HEK293 (cell line): ENCODE data around the gene RSPRY1.
A peak's percentile ranks its signal among the peaks of the same experiment; 100 is the strongest.

Experiments used
- CTCF ChIA-PET: fragments of 350-600 bp; formaldehyde crosslinking; extraction: SDS; loops from one replicate; lab custom pipeline; 2021; ENCODE audit warnings: antibody characterized with exemption; lab: Yijun Ruan, JAX
- POLR2A ChIA-PET: fragments of 300-600 bp; formaldehyde crosslinking; extraction: SDS; loops from one replicate; lab custom pipeline; 2020; ENCODE audit warnings: antibody characterized with exemption, inconsistent platforms; lab: Yijun Ruan, JAX
- H3K27ac ChIP-seq: fragments of 200-500 bp; sonication (Bioruptor generic); 2 replicates; pipeline ENCODE4 v1.5.1; 2014; ENCODE audit warnings: low read depth, low read length, control low read depth, inconsistent platforms; ENCODE audit errors: extremely low read depth
- H3K36me3 ChIP-seq, 2 experiments: fragments of 200-500 bp in 1 of 2; sonication (Bioruptor generic) in 1 of 2; 1 replicate in 1 of 2; 2 replicates in 1 of 2; pipeline ENCODE4 v1.5.1; 2014 to 2017; ENCODE audit warnings: inconsistent platforms in 2 of 2, low read length in 2 of 2; ENCODE audit not compliant: control insufficient read depth in 2 of 2, insufficient read depth in 1 of 2
- H3K4me1 ChIP-seq: fragments of 200-500 bp; sonication (Bioruptor generic); 2 replicates; pipeline ENCODE4 v1.5.1; 2014; ENCODE audit warnings: mild to moderate bottlenecking, low read length, inconsistent platforms; ENCODE audit not compliant: control insufficient read depth, insufficient read depth
- H3K4me3 ChIP-seq: 2 replicates; pipeline ENCODE4 v1.5.1; 2011; ENCODE audit warnings: low read depth, mild to moderate bottlenecking, control low read depth, low read length, moderate library complexity
- H3K9me3 ChIP-seq: fragments of 200-500 bp; sonication (Bioruptor generic); 2 replicates; pipeline ENCODE4 v1.5.1; 2014; ENCODE audit warnings: low read depth, low read length, inconsistent platforms; ENCODE audit not compliant: control insufficient read depth, insufficient read depth
- IKZF3 ChIP-seq: fragments of 450-650 bp; IDR thresholded peaks from 2 replicates; pipeline ENCODE4 v1.5.0; 2018; ENCODE audit warnings: missing biosample characterization, mild to moderate bottlenecking, missing genetic modification characterization, moderate library complexity
- MYNN ChIP-seq: fragments of 450-650 bp; formaldehyde crosslinking; IDR thresholded peaks from 2 replicates; pipeline ENCODE4 v1.5.1; 2016; ENCODE audit warnings: missing biosample characterization, missing genetic modification characterization, borderline replicate concordance
- ZNF112 ChIP-seq: fragments of 450-650 bp; formaldehyde crosslinking; IDR thresholded peaks from 2 replicates; pipeline ENCODE4 v1.5.0; 2017; ENCODE audit warnings: missing biosample characterization, missing genetic modification characterization
- ZNF121 ChIP-seq: fragments of 450-650 bp; formaldehyde crosslinking; IDR thresholded peaks from 2 replicates; pipeline ENCODE4 v1.5.1; 2016; ENCODE audit warnings: missing biosample characterization, missing genetic modification characterization
- ZNF146 ChIP-seq: fragments of 450-650 bp; formaldehyde crosslinking; IDR thresholded peaks from 2 replicates; pipeline ENCODE4 v1.5.1; 2016; ENCODE audit warnings: missing biosample characterization, missing genetic modification characterization
- ZNF155 ChIP-seq: fragments of 450-650 bp; formaldehyde crosslinking; IDR thresholded peaks from 2 replicates; pipeline ENCODE4 v1.5.1; 2016; ENCODE audit warnings: missing biosample characterization, missing genetic modification characterization
- ZNF157 ChIP-seq: fragments of 450-650 bp; formaldehyde crosslinking; IDR thresholded peaks from 2 replicates; pipeline ENCODE4 v1.5.1; 2016; ENCODE audit warnings: missing biosample characterization, missing genetic modification characterization
- ZNF184 ChIP-seq: fragments of 450-650 bp; IDR thresholded peaks from 2 replicates; pipeline ENCODE4 v1.5.1; 2018; ENCODE audit warnings: missing biosample characterization, mild to moderate bottlenecking, missing genetic modification characterization
- ZNF341 ChIP-seq: fragments of 450-650 bp; formaldehyde crosslinking; IDR thresholded peaks from 2 replicates; pipeline ENCODE4; 2016; ENCODE audit warnings: low read depth, missing biosample characterization, missing genetic modification characterization
- ZNF561 ChIP-seq: fragments of 450-650 bp; IDR thresholded peaks from 2 replicates; pipeline ENCODE4 v1.5.1; 2018; ENCODE audit warnings: missing biosample characterization, missing genetic modification characterization, borderline replicate concordance
- ZNF664 ChIP-seq: fragments of 450-650 bp; formaldehyde crosslinking; IDR thresholded peaks from 2 replicates; pipeline ENCODE4 v1.5.1; 2016; ENCODE audit warnings: missing biosample characterization, missing genetic modification characterization
- ZNF777 ChIP-seq: fragments of 450-650 bp; formaldehyde crosslinking; IDR thresholded peaks from 2 replicates; pipeline ENCODE4 v1.5.1; 2017; ENCODE audit warnings: missing biosample characterization, missing genetic modification characterization, borderline replicate concordance
- ZNF785 ChIP-seq: fragments of 450-650 bp; formaldehyde crosslinking; IDR thresholded peaks from 2 replicates; pipeline ENCODE4 v1.5.1; 2016; ENCODE audit warnings: missing biosample characterization, missing genetic modification characterization
- TF ChIP-seq, protein P1 (sequence below): fragments of 450-650 bp; formaldehyde crosslinking; IDR thresholded peaks from 2 replicates; pipeline ENCODE4; 2016; ENCODE audit warnings: missing biosample characterization, missing genetic modification characterization
- TF ChIP-seq, protein P2 (sequence below): fragments of 450-650 bp; formaldehyde crosslinking; IDR thresholded peaks from 2 replicates; pipeline ENCODE4 v1.5.1; 2016; ENCODE audit warnings: missing biosample characterization, missing genetic modification characterization

Gene RSPRY1

DNA sequence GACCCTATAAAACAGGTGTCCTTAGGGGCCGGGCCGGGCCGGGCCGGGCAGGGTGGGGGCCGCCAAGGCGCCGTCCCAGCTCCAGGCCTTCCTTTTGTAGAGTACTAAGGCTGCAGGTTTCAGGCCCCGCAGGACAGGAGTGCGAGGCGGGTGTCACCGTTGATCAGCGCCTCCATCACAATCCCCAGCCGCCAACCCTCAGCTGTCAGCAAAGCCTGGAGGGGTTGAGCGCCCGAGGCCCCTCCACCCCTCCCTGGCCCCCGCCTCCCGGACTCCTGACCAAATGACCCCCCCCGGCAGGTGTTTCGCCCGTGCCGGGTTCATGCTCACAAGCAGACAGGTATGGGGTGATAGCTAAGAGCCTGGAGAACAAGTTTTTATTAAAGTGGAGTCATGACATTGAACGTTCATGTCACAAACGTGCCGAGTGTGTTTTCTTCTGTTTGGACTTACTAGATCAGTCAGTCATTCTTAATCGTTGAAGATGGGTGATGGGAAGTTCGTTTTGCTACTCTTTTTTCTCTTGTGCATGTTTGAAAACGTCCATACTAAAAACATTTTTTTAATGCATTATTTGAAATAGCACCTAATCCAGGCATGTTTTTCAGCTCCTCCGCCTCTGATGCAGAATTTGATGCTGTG is 59.5 kb downstream of the RSPRY1 start (continued):
- TF ChIP-seq ZNF112 (tag by site-specific recombination) = no peak
- peak; percentile 22; the same call in 1 of the 2 replicates for TF ChIP-seq ZNF561 (tag by site-specific recombination)
- TF ChIP-seq ZNF777 (tag by site-specific recombination) = no peak
- TF ChIP-seq, protein P1, sequence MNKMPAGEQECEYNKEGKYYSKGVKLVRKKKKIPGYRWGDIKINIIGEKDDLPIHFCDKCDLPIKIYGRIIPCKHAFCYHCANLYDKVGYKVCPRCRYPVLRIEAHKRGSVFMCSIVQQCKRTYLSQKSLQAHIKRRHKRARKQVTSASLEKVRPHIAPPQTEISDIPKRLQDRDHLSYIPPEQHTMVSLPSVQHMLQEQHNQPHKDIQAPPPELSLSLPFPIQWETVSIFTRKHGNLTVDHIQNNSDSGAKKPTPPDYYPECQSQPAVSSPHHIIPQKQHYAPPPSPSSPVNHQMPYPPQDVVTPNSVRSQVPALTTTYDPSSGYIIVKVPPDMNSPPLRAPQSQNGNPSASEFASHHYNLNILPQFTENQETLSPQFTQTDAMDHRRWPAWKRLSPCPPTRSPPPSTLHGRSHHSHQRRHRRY (tag by site-specific recombination) = no peak

DNA sequence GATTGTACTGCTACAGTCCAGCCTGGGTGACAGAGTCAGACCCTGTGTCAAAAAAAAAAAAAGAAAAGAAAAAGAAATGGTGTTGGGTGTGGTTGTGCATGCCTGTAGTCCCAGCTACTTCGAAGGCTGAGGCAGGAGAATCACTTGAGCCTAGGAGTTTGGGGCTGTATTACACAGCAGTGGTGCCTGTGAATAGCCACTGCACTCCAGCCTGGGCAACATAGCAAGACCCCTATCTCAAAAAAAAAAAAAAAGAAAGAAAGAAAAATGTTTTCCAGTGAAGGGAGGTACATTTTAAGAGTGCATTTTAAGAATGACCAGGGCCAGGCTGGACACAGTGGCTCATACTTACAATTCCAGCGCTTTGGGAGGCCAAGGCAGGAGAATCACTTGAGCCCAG is 65.2 kb downstream of the RSPRY1 start:
- TF ChIP-seq ZNF121 (tag by site-specific recombination) (0 out of 2 replicates have a peak, but pooled peaks have one; percentile 35), MYNN (tag by site-specific recombination) (no peak), IKZF3 (tag by site-specific recombination) (no peak), ZNF561 (tag by site-specific recombination) (no peak), ZNF157 (tag by site-specific recombination) (no peak)
- TF ChIP-seq, protein P2, sequence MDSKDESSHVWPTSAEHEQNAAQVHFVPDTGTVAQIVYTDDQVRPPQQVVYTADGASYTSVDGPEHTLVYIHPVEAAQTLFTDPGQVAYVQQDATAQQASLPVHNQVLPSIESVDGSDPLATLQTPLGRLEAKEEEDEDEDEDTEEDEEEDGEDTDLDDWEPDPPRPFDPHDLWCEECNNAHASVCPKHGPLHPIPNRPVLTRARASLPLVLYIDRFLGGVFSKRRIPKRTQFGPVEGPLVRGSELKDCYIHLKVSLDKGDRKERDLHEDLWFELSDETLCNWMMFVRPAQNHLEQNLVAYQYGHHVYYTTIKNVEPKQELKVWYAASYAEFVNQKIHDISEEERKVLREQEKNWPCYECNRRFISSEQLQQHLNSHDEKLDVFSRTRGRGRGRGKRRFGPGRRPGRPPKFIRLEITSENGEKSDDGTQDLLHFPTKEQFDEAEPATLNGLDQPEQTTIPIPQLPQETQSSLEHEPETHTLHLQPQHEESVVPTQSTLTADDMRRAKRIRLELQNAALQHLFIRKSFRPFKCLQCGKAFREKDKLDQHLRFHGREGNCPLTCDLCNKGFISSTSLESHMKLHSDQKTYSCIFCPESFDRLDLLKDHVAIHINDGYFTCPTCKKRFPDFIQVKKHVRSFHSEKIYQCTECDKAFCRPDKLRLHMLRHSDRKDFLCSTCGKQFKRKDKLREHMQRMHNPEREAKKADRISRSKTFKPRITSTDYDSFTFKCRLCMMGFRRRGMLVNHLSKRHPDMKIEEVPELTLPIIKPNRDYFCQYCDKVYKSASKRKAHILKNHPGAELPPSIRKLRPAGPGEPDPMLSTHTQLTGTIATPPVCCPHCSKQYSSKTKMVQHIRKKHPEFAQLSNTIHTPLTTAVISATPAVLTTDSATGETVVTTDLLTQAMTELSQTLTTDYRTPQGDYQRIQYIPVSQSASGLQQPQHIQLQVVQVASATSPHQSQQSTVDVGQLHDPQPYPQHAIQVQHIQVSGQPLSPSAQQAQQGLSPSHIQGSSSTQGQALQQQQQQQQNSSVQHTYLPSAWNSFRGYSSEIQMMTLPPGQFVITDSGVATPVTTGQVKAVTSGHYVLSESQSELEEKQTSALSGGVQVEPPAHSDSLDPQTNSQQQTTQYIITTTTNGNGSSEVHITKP = no peak
- Histone ChIP-seq H3K27ac (no peak overlapping the region), H3K4me1 (no peaks in the 10 kb centered on the region), H3K36me3 (peaks cover 36 to 81% of the 10 kb centered on the region in 2 experiments), H3K4me3 (no peak overlapping the region), H3K9me3 (no peaks in the 10 kb centered on the region)
- ChIA-PET CTCF (interaction anchor here (0.5 kb wide), 1 partner anchor 67 kb away, joined by 4 read pairs; no protein-coding TSS in a partner anchor), POLR2A (interaction anchor here (0.8 to 1.3 kb wide), 2 partner anchors 12 to 14 kb away, joined by 3 to 4 read pairs; no protein-coding TSS in a partner anchor)

- Histone ChIP-seq H3K36me3 (peaks cover 31 to 81% of the 10 kb centered on the region in 2 experiments), H3K4me1 (no peaks in the 10 kb centered on the region), H3K27ac (no peak overlapping the region), H3K9me3 (no peaks in the 10 kb centered on the region), H3K4me3 (no peak overlapping the region)
- TF ChIP-seq ZNF341 (tag by site-specific recombination) (no peak), ZNF155 (tag by site-specific recombination) (no peak), ZNF664 (tag by site-specific recombination) (no peak), ZNF184 (tag by site-specific recombination) (no peak), ZNF146 (tag by site-specific recombination) (no peak), ZNF785 (no peak)
- ChIA-PET CTCF (no interaction called here), POLR2A (interaction anchor here (1.1 kb wide), 1 partner anchor 11 kb away, joined by 3 read pairs; no protein-coding TSS in a partner anchor)
These were observed 66.1 kb downstream of the RSPRY1 start for GRCh38 chr16:57252148-57252721.
